Stimulated activated CD4-positive, alpha-beta T cell treated with anti-CD3 and anti-CD28 coated beads, Interleukin-1b, Interleukin-23, amount 100 ng/mL, for 24 hours (primary cell): ENCODE data around the gene LRIT1.

Experiments
- DNase-seq, 4 experiments: peaks; one replicate each; pipeline ENCODE4 v3.0.0-alpha.2; 2020; ENCODE audit warnings: low read depth in 4 of 4, low spot score in 1 of 4

The LRIT1 gene

GRCh38 chr10:84256510-84257342, 15.4 kb upstream of the LRIT1 start:
- DNase-seq: peak in 3 of 4 experiments; percentile 24 to 41 (median 25)

- DNase-seq: no peak
Measured at GRCh38 chr10:84254552-84255478, 13.5 kb upstream of the LRIT1 start.

- DNase-seq: no peak
Measured at GRCh38 chr10:84248794-84249193, 7.4 kb upstream of the LRIT1 start.

GRCh38 chr10:84247496-84247895, 6.2 kb upstream of the LRIT1 start:
- no peak for DNase-seq

- no peak for DNase-seq
Measured at GRCh38 chr10:84244651-84245270, 3.4 kb upstream of the LRIT1 start, which contains the start of gene RGR. RGR (plus strand) TSS chr10:84245053; CDS start chr10:84245091, 38 bp downstream.

- no peak for DNase-seq
Measured at GRCh38 chr10:84243759-84244158, 2.4 kb upstream of the LRIT1 start.

- DNase-seq: no peak
Measured at GRCh38 chr10:84238909-84239308, 2.4 kb downstream of the LRIT1 start.

- DNase-seq: no peak
Measured at GRCh38 chr10:84237199-84238051, 3.9 kb downstream of the LRIT1 start.

- DNase-seq: no peak
Measured at GRCh38 chr10:84236807-84237198, 4.5 kb downstream of the LRIT1 start.

- no peak for DNase-seq
Measured at GRCh38 chr10:84235096-84235495, 6.2 kb downstream of the LRIT1 start.

GRCh38 chr10:84234479-84234878, 6.9 kb downstream of the LRIT1 start:
- no peak for DNase-seq

GRCh38 chr10:84233940-84234339, 7.4 kb downstream of the LRIT1 start:
- DNase-seq: no peak

- DNase-seq: no peak
Measured at GRCh38 chr10:84232376-84232775, 9.0 kb downstream of the LRIT1 start.

- DNase-seq: no peak
Measured at GRCh38 chr10:84230359-84230758, 11.0 kb downstream of the LRIT1 start.

- no peak for DNase-seq
Measured at GRCh38 chr10:84227810-84228209, 13.5 kb downstream of the LRIT1 start.

- no peak for DNase-seq
Measured at GRCh38 chr10:84226616-84227015, 14.7 kb downstream of the LRIT1 start.

- no peak for DNase-seq
Measured at GRCh38 chr10:84225427-84226173, 15.7 kb downstream of the LRIT1 start, which contains the start of gene LRIT2. LRIT2 (minus strand) TSS chr10:84225544; CDS start chr10:84225520, 24 bp downstream.

GRCh38 chr10:84224411-84225028, 16.8 kb downstream of the LRIT1 start:
- DNase-seq: no peak

- no peak for DNase-seq
Measured at GRCh38 chr10:84221916-84222315, 19.4 kb downstream of the LRIT1 start.
